Raji (cell line): ENCODE measurements around the gene ANKRD11.

ENCODE experiments used
- POLR2A ChIP-seq: IDR thresholded peaks from 2 replicates; pipeline ENCODE4 v1.6.1; 2011; ENCODE audit warnings: low read depth, low read length, control low read depth; ENCODE audit not compliant: insufficient read depth

ANKRD11 gene

GRCh38 chr16:89273741-89274472 is 216.5 kb downstream of the ANKRD11 start:
- no peak for TF ChIP-seq POLR2A

DNA sequence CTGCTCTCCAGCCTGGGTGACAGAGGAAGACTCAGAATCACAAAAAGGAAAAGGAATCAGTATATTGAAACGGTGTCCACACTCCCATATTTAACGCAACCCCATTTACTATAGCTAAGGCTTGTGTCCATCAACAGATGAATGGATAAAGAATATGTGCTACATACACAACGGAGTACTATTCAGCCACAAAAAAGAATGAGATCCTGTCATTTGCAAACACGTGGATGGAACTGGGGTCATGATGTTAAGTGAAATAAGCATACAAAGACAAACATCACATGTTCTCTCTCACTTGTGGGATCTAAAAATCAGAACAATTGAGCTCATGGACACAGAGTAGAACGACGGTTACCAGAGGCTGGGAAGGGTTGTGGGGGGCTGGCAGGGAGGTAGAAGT is 217.7 kb downstream of the ANKRD11 start:
- TF ChIP-seq POLR2A: no peak

- no peak for TF ChIP-seq POLR2A
These were observed 219.6 kb downstream of the ANKRD11 start for GRCh38 chr16:89270666-89271345.

DNA sequence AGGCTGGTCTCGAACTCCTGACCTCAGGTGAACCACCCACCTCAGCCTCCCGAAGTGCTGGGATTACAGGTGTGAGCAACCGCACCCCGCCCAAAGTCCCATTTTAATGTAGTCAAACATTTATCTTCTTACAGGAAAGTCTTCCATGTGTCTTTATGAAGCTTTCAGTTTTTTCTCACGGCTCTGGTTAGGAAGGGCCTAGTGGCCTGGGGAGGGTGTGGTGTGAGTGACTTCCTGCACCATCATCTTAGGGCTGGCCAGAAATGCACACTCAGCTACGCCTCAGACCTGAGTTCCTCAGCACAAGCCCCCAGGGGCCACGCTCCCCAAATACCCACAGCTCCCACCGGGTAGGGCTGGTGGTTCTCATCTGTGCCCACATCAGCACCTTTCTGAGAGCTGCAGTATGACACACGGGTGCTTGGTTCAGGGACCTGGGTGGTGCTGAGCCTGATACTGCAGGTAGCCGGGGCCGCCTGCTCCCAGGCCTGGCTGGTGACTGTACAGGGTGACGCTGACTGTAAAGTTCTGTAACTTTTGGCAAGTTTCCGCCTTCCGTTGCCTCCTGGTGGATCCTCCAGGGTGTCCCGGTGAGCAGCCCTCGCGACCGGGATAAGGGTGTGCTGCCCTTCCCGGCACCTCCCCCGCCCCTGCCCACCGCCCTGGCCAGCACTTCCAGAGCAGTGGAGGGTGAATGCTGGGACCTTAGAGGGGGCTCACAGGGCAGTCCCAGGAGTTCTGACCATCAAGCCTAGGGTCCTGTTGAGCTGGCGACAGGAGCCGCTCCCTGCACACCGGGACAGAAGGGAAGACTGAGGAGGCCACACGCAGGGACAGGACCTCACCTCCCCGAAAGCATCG is 220.3 kb downstream of the ANKRD11 start:
- TF ChIP-seq POLR2A: no peak

- TF ChIP-seq POLR2A: no peak
These were observed 221.2 kb downstream of the ANKRD11 start for GRCh38 chr16:89268987-89269735.

DNA sequence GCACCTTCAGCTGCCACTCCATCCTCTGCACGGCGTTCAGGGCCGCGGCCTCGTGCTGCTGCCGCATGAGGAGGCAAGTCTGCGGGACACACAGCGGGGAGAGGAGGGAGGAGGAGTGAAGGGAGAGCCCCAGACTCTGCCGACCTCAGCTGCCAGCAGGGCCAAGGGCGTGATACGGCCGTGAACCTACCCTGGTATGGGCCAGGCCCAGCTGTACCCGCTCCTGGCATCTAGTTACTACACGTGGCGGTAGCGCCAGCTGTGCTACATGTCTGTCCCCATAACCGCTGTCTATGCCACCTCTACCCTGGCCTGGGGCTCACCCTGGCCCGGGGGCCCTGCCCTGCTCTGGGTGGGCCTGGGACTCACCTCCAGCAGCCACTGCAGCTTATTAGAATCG is 221.8 kb downstream of the ANKRD11 start:
- no peak for TF ChIP-seq POLR2A

GRCh38 chr16:89266521-89267134 is 223.7 kb downstream of the ANKRD11 start:
- no peak for TF ChIP-seq POLR2A

DNA sequence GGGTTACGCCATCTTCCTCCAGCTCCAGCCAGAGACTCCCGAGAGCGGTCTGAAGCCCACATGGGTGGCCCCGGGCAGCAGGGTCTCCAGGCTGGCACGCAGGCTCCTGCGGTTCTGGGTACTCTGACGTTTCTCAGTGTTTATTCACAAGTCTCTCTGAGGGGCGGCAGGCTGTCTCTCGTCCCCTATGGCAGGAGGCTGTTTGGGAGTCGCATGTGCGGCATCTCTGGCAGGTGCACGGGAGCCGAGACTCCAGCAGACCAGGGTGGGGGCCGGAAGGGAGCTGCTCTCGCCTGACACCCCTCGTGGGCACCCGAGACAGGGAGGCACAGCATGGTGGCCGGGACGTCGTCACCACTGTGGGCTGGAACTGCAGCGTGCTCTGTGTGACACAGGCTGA is 224.7 kb downstream of the ANKRD11 start:
- TF ChIP-seq POLR2A: no peak

DNA sequence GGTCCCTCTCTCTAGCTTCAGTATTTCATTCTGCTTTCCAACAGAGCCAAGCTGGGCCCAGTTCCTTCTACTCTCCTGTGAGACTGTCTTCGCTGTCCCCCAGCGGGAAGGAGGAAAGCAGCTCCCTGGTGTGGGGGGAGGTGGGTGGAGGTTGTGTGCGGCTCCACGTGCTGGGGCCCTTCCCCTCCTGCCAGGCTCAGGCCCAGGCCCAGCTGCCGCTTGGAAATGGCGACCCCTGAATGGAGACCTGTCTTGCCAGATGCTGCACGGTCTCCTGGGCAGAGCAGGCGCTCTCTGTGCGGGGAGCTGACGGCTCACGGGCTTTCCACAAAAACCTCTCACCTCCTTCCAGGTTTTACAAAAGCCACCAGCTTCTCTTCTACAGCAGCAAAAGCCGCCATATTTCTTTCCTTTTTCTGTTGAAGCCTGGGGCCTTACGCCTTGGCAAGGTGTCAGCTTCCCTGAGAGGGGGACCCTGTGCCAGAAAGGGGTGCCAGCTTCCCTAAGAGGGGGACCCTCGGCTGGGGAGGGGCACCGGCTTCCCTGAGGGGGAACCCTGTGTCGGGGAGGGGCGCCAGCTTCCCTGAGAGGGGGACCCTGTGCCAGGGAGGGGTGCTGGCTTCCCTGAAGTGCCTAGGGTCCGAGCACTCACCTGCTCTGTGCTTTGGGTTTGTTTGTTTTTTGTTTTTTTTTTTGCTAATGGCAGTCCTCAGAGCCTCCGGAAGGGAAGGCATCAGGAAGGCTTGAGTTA is 225.4 kb downstream of the ANKRD11 start:
- no peak for TF ChIP-seq POLR2A

DNA sequence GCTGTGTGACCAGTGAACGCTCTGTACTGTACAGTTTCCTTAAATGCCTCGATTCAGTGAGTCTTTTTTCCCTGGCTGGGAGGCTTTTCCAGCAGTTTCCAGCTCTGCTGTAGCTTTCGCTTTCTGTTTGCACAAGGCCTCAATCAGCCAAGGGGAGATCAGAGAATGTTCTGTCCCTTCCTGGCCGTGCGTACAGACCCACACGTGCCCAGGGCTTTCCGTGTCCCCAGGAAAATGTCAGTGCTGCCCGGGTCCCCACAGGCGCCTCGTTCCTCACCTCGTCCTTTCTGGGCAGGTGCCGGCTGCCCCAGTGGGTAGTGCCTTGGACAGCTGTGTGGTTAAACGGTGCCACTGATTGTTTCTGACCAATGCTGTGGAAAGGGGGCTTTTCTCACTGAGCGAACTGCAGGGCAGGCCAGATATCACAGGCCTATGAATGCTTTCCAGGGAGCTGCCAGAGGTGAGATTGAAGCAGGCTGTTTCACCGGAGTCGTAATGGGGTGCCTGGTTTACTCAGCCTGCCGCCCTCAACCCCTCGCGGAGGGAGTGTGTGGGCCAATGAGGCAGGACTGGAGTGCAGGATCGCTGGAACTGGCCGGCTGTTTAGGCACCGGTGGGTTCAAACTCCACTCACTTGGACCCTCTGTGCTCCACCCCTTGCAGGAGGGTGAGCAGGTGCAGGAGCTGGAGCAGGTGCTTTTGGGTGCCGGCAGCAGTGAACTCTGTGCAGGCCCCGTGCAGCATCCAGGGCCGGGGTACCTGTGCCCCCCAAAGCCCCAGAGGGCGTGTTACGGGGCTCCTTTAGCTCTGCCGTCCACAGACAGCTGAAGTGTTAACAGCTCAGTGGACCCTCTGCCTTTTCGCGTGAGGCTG is 228.4 kb downstream of the ANKRD11 start:
- no peak for TF ChIP-seq POLR2A

GRCh38 chr16:89257757-89258465 is 232.4 kb downstream of the ANKRD11 start:
- no peak for TF ChIP-seq POLR2A

DNA sequence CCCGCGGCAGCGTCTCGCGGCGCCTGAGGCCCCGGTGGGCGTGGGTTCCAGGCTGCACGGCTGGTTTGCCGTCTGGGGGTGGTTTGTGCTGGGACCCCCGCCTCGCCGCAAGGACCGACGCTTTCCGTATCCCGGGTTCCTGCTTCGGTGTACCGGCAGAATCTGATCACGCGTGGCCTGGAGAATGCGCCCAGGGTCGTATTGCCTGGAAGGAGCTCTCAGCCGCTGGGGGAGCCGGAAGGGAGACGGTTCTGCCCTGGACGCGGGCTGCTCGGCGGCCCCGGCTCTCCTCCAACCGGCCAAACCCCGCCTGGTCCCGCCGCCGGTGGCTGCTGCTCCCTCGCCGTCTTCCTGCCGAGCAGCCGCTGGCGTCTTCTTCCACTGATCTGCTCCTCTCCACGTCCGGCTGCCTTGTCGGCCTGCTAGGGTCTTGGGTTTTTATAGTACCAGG is 233.1 kb downstream of the ANKRD11 start:
- TF ChIP-seq POLR2A: no peak
